GM21529 (cell line): Measurements from ENCODE around the gene GBX1.

Source experiments
- ATAC-seq: cut with Tn5 transposase; IDR thresholded peaks from one replicate; pipeline ENCODE4 v1.9.1; 2021; ENCODE audit not compliant: unreplicated experiment

The GBX1 gene

DNA sequence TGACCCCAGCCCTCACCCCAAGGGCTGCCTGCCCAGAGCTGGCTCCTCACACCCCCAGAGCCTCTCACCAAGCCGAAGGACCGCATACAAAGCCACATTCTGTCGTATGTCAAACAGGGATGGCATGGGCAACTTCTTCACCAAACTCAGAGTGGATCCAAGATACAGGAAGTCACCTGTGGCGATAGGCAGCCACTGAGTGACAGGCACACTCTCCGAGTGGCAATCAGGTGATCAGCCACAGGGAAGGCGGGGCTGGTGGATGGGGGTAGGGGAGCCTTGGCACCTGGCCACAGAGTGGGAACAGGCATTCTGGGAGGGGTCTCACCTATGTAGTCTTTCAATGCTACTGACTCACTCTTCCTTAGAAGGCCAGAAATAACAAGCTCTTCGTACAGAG is 26.7 kb upstream of the GBX1 start:
- no peak for ATAC-seq

DNA sequence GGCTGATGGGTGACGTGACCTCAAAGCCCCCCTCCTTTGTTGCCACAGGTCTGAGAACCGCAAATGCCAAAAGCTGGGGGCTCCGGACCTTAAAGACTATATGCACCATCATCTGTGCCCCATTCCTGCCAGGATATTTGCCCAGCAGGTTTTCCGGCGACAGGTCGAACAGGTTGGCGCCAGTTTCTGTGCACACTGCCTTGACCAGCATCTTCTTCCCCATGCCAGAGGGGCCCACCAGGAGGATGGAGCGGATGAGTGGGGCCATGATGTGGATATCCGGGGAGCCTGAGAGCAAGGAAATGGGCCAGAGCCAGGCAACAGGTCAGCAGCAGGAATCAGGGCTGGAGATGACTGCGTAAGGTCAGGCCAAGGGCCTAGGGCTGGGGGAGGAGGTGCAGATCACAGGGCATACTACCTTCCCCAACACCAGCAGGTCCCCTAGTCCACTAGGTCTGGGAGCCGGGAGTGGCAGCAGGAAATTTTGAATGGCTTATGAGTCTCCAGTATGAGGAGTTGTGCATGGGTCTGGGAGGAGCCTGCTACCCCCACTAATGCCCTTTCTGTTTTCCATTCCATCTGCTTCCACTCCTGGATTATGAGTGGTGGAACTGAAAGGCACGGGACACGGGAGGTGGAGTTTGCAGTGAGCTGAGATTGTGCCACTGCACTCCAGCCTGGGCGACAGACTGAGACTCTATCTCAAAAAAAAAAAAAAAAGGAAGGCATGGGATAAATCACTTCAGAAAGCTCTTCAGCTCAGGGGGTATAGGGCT is 25.9 kb upstream of the GBX1 start:
- no peak for ATAC-seq

DNA sequence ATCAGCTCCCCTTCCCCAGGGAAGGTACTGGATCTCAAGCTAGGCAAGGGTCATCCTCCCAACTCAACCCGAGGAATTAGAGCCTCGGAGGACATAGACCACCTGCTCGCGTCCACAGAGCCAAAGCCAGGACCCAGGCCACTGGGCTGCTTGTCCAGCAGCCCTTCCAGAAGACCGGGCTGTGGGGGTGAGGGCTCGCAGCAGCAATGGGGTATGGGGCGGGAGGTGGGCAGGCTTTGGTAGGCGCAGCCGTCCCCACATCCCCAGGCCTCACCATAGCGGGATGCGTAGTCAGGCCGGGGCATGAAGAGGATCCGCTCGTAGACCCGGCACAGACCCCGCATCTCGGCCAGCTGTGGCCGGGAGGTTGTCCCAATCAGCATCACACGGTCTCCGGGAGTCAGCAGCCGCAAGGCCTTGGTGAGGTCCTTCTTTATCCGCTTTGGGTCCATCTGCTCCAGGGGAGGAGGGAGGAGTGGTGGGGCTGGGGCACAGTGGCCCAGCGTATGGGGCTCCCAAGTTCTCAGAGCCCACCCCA is 24.6 kb upstream of the GBX1 start:
- no peak for ATAC-seq

DNA sequence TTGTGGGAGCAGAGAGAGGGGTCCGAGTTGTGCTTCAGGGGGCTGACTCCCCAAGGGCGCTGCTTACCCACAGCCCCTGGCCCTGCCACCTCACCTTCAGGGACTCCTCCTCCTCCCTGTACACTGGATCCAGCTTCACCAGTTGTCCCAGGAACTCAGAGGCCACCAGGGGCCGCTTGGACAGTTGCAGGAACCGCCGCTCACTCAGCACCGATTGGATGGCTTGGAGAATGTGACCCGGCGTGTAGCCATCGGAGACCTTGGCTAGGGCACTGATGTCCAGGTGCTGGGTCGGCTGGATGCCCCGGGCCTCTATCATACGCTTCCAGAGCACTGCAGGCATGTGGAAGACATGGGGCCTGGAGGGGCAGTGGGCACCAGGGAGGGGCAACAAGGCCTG is 24.1 kb upstream of the GBX1 start:
- no peak for ATAC-seq

DNA sequence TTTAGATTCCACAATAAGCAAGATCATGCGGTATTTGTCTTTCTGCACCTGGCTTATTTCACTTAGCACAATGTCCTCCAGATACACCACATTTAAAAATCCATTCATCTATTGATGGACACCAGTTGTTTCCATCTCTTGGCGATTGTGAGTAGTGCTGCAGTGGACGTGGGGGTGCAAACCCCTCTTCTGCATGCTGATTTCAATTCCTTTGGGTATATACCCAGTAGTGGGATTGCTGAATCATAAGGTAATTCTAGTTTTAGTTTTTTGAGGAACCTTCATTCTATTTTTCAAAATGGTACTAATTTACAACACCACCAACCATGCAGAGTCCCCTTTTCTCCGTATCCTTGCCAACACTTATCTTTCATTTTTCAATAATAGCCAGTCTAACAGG is 21.5 kb upstream of the GBX1 start:
- no peak for ATAC-seq

DNA sequence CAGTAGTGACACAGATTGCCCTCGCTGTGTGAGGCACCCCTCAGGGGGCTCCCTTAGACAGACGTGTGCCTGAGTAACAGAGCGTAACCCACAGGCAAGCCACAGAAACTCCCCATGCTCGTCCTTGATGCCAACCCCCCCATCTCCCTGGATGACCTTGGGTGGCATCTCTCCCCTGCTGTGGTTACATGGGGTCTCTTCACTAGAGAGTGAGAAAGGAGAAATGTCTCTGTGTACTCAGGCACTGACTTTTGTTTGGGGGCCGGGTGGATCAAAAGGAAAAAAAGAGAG is 20.7 kb upstream of the GBX1 start:
- peak; percentile 49 for ATAC-seq

DNA sequence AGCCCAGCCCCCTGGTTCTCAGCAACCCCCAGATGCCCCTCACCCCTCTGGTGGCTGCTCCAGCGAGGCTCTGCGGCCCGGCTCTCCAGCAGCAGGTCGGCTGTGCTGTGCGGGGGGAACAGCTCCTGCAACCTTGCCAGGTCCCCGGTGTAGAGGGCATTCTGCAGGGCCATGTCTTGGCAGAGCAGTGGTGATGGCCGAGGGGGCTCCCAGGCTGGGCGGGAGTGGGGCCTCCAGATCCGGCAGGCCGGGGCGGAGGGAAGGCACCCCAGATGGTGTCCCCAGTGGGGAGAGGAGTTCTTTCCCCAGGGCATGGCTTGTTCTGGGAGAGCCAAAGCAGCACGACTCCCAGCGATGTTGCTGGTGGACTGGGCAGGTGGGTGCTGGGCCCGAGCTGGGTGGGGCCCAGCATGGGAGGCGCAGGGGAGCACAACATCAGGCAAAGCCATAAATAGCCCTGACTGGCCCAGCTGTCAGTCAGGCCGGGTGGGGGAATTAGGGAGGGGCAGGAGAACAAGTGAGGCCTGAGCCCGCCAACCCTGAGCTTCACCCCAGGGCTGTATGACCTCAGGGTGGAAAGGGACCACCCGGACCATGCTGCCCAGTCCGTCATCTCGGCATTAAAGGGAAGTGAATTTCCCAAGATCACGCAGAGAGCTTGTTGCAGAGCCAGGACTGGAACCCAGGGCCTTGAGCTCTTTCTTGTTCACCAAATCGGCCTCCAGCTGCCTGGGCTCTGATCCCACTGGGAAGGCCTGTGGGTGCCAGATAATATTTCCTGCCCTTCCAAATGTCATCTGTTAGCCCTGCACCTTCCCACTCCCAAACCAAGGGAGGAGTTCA is 20.1 kb upstream of the GBX1 start:
- no peak for ATAC-seq

DNA sequence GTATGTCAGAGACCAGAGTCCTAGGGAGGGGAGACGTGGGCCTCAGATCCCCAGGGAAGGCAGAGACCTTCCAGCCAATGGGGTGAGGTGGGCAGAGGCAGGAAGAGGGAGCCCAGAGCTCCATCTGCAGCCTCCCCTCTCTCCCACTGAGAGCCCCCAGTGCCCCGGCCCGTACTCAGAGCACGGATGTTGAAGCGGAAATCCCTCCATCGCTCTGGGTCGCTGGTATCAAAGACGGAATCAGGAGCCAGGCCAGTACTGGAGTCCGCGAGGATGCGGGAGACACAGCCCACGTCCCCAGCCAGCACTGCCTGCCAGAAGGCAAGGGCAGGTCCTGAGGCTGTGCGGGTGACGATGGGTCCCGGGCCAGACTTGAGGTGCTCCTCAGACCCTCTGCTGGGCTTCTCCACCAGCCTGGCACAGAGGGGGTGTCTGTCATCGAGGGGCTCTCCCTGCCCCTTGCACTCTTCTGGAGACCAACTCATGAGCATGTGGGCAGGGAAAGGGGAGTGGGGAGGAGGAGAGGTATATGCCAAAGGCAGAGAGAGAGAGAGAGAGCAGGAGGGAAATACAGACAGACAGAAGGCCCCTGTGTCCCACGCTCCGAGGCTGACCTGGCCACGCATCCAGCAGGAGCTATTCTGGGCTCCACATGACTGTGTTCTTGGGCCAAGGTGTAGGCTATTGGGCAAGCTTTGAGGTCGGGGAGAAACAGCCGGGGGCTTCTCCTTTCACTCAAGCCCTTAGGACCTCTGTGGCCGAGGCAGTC is 19.3 kb upstream of the GBX1 start, which contains the start of gene ASB10:
Gene ASB10, minus strand, starts transcription at position 611 of the 769 bp plus-strand sequence. Its CDS starts 120 bp downstream, at position 491.
- ATAC-seq: no peak

DNA sequence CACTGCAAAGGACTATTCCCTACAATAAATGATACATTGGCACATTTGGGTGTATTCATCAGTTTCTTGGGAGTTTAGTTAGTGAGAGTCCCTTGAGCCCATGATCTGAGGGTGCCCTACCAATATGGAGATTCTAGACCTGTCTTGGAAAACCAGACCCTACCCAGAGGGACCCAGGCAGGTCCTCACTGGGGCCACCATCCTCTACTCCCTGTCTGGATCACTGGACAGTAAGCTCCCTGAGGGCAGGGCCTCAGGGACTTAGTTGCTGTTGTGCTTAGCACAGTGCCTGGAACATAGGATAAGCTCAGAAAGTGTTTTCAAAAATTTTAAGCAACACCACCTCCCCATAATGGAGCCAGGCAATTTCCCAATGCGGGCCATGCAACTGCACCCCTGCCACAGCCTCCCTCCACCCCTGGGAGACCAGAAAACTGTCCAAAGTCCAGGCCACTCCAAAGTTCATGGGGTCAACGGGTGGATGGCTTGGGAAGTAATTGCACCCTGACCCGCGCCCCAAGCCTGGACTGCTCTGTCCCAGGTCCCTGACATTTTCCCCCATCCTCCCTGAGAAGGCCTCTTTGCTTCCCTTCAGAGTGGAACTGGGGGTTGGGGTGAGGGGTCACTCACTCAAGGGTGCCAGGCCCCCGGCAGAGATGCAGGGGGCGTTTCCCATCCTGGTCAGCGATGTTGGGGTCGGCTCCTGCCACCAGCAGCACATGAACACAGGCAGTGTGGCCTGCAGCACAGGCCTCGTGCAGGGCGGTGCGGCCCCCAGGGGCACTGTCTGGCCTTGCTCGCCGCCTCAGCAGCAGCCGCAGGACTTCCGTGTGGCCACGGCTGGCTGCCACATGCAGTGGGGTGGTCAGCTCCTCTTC is 18.5 kb upstream of the GBX1 start:
- ATAC-seq: no peak

DNA sequence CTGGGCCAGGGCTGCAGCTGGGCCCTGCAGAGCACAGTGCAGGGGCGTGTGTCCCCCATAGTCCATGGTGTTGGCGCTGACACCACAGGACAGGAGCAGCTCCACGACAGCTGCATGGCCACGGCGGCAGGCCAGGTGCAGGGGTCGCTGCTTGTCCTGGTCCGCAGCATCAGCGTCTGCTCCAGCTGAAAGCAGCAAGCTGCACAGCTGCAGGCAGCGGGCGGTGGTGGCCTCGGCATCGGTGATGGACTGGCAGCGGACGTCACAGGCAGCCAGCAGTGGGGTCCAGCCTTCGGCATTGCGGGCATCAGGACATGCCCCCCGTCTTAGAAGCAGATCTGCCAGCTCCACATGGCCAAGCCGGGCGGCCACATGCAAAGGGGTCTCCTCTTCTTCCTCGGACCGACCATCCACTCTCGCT is 13.5 kb upstream of the GBX1 start:
- ATAC-seq: no peak

DNA sequence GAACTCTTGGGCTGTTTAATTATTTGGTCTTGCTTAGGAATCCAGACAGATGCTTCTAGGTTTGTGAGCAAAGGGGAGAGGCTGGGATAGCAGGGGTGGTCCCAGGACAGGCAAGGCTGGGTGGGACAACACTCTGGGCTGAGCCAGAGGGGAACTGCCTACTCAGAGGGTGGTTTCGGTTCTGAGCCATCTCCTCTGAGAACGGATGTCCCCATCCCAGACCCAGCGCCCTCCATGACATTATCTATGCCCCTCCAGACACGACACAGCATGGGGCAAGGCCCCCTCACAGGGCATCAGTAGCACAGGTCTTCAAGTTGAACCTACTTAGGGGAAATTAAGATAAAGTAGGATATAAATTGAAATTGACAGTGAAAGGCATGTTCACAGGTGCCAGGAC is 12.5 kb upstream of the GBX1 start:
- no peak for ATAC-seq

DNA sequence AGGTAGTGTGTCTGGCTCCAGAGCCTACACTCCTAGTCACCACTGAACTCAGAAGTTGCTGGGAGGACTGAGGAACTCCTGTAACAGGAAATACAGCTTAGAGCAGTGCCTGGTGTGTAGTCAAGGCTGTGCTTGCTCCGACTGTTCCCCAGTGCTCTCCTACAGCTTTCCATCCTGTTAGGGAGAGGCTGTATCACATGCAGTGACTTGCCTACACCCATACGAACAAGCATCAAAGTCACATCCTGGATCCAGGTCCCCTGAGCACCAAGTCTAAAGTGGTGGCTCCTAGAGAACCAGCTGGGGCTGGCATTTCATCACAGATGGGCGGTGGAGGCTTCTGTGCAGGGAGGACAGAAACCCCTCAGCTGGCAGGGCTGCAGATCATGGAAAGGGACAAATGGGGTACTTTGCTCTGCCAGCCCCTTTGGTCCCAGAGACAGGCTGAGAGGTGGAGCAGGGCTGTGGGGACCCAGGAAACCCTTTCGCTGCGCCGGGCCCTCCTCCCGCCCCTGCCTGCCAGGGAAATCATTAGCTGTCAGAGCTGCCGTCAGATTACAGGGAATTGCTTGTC is 11.9 kb upstream of the GBX1 start:
- no peak for ATAC-seq

DNA sequence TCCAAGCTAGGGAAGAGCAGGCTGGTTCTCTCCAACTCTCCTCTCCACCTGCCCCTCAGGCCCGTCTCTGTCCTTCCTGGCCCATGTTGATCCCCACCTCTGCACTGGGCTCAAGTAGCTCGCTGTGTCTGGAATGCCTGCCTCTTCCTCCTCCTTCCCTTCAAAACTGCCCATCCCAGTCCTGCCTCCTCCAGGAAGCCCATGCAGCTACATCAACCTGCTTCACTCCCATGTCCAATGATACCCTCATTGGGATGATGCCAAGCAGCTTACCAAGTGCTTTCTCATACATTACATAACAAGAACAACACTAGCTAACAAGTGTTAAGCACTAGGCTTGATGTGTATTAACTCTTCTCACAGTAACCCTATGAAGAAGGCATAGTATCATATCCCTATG is 11.3 kb upstream of the GBX1 start:
- no peak for ATAC-seq

DNA sequence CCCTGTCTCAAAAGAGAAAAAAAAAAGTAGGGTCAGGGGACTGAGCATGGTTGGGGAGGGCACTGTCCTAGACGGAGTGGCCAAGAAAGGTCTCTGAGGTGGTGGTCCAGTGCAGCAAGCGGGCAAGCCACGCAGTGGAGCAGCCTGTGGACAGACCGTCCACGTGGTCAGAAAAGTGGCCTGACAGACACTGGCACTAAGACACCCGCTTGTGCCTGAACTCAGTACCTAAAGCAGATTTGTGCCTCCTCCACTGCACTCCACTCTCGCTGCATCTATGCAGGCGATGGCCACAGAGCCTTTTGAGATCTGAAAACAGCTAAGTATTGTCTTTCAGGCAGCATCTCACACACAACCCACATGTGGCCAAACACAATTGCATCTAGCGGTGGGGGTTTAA is 10.7 kb upstream of the GBX1 start:
- no peak for ATAC-seq

DNA sequence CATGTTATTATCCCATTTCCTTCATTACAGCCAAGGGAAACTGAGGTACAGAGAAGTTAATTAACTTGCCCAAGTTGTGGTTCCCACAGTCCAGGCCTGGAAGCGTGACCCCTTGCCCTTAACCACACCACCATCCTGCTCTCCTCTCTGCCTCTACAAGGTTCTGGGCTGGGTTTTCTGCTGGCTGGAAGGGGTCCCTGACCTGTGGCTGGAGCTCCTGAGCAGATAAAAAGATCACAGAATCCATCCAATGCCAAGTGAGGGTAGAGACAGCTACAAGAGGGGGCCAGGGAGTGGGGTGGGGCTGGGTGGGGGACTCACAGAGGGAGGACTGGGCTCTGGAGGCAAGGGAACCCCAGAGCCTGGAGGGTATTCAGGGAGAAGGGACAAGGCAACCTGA is 9.8 kb upstream of the GBX1 start:
- ATAC-seq: no peak

DNA sequence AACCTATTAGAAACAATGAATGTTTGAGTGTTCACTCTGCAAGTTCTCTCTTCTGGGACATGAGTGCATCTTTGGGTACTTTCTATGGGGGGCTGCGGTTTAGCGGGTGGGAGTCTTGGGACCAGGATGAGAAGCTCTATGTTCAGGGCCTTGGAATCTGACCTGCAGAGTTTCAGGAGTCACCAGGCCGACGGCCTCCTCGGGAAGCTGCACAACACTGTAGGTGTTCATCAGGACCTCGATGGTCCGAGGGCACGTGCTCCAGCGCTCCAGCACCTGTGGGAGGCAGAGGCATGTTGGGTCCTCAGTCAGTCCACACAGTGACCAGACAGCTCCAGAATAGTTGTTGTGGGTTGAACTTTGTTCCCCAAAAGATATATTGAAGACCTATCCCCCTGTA is 8.9 kb upstream of the GBX1 start:
- ATAC-seq: no peak

DNA sequence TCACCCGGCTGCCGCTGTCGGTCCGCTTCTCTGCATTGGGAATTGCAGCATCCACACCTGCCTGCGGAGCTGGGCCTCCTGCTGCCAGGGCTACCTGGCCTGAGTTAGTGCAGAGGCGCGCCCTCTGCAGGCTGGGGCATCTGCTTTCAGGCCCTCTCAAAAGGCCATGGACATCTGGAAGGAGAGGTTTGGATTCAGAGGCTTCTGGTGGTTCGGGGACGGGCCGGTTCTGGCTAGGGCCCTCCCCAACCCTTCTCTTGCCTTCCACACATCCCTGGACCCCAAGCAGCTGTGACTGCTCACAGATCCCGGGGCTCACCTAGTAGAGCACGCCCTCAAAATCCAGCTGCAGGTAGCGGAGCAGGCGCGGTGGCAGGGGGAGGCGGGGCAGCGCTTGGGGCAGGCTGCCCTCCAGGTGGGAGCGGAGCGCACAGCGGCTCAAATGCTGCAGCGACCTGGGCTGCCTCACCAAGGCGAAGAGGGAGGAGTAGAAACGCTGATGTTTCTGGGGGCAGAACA is 8.4 kb upstream of the GBX1 start:
- ATAC-seq: no peak

DNA sequence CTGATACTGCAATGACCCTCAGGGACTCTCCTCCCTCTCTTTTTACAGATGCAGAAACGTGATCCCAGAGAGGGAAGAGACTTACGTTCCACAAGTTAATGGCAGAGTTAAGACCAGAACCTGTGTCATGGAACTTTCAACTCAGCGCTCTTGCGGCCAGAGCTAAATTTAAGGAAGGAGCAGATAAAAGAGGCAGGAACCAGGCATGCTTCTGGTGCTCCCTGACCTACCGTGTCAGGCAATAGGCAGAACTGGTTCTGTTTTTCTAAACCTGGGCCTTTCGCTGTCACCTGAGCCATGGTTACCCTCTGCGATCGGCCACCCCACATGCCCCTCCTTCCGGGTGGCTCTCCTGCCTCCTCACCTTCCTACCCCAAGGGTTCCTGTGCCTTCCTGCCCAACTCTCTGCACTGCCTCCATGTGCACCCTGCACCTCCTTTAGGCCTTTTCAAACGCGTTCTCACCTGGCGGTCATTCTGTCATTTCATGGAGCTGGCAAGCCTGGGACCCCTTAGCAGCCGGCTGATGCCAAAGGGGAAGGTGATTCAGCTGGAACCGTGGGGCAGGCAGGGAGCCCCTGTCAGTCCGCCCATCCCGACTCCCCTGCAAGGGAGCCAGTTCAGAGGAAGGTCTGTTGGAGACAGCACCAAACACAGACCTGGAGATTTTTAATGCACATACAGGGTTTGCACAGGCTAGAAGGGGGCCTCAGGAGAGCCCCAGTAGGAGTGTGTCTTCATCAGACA is 7.7 kb upstream of the GBX1 start:
- no peak for ATAC-seq
